Hepatocyte (in vitro differentiated cells): ENCODE measurements around the gene PWWP2B.

Experiments
- CTCF ChIP-seq: fragments of 200-600 bp; sonication (generic); IDR thresholded peaks from 2 replicates; pipeline ENCODE4 v1.5.1; 2016; ENCODE audit warnings: antibody characterized with exemption, mild to moderate bottlenecking; ENCODE audit not compliant: poor library complexity
- EZH2 ChIP-seq: fragments of 200-600 bp; sonication (generic); IDR thresholded peaks from 2 replicates; pipeline ENCODE4 v1.6.1; 2016; ENCODE audit warnings: antibody characterized with exemption, mild to moderate bottlenecking, borderline replicate concordance

DNA sequence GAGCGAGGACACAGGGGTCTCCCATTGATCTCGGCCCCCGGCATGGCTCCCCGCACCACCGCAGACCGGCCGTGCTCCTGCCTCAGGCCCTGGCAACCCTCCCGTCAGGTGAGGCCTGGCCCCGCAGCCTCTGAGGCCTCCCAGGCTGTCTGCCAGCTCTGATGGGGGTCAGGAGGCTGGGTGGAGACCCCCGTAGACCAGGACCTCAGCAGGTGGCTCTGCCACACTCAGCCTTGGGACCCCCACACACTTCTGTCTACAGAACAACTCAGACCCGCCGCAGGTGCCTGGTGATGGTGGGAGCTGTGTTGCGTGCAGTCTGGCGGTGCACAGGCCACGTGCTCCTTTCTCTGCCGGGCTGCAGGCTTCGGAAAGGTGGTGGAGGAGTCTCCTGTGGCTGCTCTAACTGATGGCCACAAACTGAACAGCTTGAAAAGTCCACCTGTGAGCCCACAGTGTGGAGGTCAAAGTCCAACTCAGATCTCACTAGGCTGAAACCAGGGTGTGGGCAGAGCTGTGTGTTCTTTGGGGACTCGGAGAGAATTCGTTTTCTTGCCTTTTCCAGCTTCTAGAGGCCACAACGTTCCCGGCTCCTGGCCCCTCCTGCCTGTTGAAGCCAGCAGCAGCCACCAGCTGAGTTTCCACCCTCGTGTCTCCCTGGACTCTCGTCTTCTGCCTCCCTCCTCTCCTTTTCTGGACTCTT is 62.5 kb downstream of the PWWP2B start:
- TF ChIP-seq CTCF (no peak), EZH2 (no peak)
